Muscle of arm (tissue), 14 donors: ENCODE results near the gene CECR2. TPM values are rescaled to one million over a fixed set of nuclear protein-coding genes. Genes with fewer than 3 reads are reported as not detected.

Source experiments
- DNase-seq: peaks from one replicate; pipeline ENCODE4 v3.0.0-alpha.2; 2013
- long read RNA-seq, 11 donors: transcript quantifications; one replicate each; lab custom pipeline, GENCODE V29; 2026
- polyA plus RNA-seq, 12 donors: library from polyadenylated mRNA; unstranded; fragments of 120-200 nt; gene quantifications; one replicate each; pipeline ENCODE4 v1.2.1, GENCODE V29; 2013; ENCODE audit not compliant: insufficient read length in 12 of 12

The CECR2 gene
- polyA plus RNA-seq, result 10 to 100 TPM in 11 of 12 donors, not detected in 1; 11.0 to 27.9 (median 22.8) TPM
- long read RNA-seq, donor 1, result 0 reads
- long read RNA-seq, donor 2, result 0 reads
- long read RNA-seq, donor 3, partial matches to known transcripts, result 9 of 9 reads
- long read RNA-seq, donor 3, other reads (novel, unspliced or antisense), result 0 of 9 reads
- long read RNA-seq, donor 4, result 0 reads
- long read RNA-seq, donor 5, partial matches to known transcripts, result 7 of 7 reads
- long read RNA-seq, donor 5, other reads (novel, unspliced or antisense), result 0 of 7 reads
- long read RNA-seq, donor 6, result 0 reads
- long read RNA-seq, donor 7, partial matches to known transcripts, result 5 of 6 reads
- long read RNA-seq, donor 7, other reads (novel, unspliced or antisense), result 0 of 6 reads
- long read RNA-seq, donor 8, result 0 reads
- long read RNA-seq, donor 9, result 0 reads
- long read RNA-seq, donor 10, result 0 reads
- long read RNA-seq, donor 11, result 0 reads

DNA sequence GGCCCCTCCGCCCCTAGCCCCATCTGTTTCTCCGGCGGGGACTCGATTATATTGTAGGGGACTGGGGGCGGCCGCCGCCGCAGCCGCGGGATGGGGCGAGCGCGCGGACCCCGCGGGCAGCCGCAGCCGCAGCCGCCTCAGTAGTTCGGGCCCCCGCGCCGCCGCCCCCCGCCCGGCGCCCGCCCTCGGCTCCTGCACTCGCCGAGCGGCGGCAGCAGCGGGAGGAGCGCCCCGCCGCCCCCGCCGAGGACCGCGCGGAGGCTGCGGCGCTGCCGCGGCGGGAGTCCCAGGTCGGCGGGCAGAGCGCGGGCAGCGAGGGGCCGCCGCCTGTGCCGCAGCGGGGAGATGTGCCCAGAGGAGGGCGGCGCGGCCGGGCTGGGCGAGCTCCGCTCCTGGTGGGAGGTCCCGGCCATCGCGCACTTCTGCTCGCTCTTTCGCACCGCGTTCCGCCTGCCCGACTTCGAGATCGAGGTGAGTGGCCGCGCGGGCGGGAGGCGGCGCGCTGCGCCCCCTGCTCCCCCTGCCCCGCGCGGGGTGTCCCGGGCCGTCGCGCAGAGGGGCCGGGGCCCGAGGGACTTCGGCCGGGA is at the start of gene CECR2:
TSS of gene CECR2 (plus strand) at position 22 of the 587 bp plus-strand sequence. CDS start at position 346, 324 bp downstream.
- peak; percentile 41 for DNase-seq

GRCh38 chr22:17319546-17319945 is 49.7 kb upstream of the CECR2 start:
- DNase-seq, result peak; percentile 6

DNA sequence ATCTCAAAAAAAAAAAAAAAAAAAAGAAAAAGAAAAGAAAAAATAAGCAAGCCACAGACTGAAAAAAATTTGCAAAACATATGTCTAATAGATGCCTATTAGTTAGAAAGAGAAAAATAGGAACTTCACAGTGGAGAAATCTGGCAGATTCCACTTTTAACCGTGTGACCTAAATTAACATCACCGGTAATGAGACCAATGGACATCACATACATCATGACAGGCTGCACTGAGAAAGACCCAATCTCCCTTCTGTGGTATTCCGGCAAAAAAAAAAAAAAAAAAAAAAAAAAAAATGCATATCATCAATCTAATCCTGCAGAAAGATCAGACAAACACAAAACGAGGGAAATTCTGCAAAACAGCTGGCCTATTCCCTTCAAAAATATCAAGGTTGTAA is 46.7 kb upstream of the CECR2 start:
- no peak for DNase-seq

DNA sequence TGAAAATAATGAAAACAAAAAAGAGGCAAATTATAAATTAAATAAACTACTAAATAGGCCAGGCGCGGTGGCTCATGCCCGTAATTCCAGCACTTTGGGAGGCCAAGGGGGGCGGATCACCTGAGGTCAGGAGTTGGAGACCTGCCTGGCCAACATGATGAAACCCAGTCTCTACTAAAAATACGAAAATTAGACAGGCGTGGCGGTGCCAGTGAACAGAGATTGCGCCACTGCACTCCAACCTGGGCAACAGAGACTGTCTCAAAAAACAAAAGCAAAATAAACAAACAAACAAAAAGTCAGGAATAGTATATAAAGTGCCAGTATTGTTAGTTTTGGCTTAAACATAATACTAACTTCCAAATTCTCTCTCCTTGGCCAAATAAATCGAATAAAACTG is 37.6 kb upstream of the CECR2 start:
- DNase-seq, result no peak

GRCh38 chr22:17332109-17332800 is 37.0 kb upstream of the CECR2 start:
- DNase-seq, result no peak

DNA sequence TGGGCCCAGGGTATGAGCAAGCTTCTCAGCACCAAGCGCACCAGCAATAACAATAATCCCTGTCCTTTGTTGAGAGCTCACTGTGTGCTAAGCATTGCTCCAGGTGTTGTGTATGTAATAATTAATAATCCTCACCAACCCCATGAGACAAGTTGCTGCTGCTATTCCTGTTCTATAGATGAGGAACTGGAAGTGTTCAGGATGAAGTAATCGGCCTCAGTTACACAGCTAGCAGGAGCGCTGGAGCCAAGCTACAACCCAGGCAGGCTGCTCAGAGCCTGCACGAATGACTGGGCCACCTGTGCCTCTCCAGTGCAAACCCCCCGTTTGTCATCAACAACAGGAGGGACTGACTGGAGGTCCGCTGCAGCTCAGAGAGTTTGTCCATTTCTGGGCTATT is 35.2 kb upstream of the CECR2 start:
- DNase-seq, result no peak

GRCh38 chr22:17334983-17335382 is 34.3 kb upstream of the CECR2 start:
- DNase-seq, result no peak

GRCh38 chr22:17336061-17336460 is 33.2 kb upstream of the CECR2 start:
- DNase-seq, result no peak

DNA sequence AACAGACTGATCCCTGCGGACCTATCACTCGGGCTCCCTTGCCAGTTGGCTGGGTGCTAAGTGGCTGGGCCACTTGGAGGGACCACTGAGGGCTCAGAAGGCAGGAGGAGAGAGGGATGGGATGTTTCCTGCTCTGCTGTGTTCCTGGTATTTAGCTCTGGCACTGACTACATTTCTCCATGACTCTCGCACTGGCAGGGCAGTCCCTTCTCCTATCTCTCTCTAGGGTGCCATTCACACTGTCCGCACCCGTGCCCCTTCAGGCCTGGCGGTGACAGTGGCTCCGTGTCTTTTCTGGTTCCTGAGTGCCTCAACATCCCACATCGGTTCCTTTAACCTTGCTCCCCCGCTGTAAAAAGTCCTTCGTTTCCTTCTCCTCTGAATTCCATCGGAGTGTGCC is 31.6 kb upstream of the CECR2 start:
- no peak for DNase-seq

DNA sequence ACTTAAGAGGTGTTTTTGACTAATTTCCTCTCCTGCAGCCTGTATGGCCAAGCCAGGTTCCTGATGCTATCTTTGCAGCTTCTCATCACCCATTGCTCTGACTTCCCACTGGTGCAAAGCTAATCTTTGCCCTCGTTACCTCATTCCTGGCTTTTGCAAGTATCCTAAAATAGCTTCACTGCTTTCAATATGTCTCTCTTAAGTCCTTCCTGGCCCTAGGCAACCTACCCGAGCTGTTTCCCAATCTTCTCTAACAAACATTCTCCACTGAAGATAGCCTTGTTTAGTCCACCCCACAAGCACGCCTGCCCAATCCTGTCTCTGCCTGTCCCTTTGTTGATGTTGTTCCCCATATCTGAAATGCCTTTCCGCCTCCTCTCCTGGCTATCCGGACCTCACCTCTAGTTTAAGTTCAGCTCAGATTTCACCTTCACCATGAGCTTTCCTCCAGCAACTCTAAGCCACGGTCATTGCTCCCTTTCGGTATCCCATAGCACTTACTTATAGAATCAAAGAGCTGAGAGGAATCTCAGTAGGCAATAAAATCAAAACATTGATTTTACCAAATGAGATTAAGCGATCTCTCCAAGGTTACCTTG is 30.1 kb upstream of the CECR2 start:
- no peak for DNase-seq

DNA sequence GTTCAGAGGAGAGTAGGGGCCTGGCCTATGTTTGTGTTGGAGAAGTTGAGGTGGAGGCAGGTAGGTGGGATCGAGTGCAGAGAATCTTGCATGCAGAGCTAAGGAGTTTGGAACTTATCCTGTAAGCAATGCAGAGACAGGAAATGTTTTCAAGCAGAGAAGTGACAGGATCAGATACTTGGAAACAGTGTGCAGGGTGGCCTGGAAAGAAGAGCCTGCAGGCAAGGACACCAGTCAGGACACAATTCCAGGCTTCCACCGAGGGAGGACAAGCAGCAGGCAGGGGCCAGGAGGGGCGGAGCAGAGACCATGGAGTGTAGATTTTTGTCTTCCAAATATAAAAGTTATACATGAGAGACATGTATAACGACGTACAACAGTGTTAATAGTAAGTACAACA is 26.9 kb upstream of the CECR2 start:
- no peak for DNase-seq

DNA sequence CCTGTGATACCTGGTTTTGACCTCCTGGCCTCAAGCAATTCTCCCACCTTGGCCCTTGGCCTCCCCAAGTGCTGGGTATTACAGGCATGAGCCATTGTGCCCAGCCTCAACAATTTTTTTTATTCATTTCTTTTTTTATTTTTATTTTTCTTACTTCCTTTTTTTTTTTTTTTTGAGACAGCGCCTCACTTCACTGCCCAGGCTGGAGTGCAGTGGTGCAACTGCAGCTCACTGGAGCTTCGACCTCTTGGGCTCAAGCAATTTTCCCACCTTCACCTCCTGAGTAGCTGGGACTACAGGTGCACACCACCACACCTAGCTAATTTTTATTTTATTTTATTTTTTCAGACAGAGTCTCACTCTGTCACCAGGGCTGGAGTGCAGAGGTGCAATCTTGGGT is 25.5 kb upstream of the CECR2 start:
- no peak for DNase-seq

- DNase-seq, result no peak
Measured at GRCh38 chr22:17346578-17346977, 22.7 kb upstream of the CECR2 start.

DNA sequence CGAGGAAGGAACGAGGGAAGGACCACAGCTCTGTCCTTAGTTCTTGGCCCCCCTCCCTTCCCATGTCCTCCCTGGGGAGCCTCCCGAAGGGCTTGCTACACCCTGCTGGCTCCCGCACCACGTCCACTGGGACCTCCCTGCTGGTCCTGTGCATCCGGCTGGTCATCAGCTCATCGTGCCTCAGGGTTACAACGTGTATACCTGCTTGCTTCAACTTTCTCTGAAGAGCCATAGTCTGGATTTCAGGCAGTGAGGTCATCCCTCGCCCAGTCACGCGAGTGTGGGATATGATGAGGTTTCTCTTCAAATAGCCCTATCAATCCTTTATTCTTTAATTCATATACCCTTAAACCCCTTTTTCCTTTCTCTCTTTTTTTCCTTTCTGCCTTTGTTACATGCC is 21.5 kb upstream of the CECR2 start:
- DNase-seq, result no peak

GRCh38 chr22:17348464-17349103 is 20.7 kb upstream of the CECR2 start:
- no peak for DNase-seq

DNA sequence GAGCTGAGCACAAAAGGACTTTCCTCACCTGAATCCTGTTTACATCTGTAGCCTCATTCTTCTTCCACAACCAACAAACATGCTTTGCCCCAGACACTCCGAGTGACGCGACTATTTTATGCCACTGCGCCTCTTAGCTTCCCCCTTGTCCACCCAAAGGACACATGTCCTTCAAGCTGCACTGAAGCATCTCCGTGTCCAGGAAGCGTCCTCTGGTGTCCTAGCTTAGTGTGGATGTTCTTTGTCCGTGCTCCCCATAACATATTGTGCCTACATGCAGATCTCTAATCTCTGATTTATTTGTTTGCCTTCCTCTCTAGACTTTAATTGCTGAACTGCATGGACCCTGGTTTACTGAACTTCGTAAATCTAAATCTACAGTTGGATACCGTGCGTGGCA is 20.1 kb upstream of the CECR2 start:
- no peak for DNase-seq

DNA sequence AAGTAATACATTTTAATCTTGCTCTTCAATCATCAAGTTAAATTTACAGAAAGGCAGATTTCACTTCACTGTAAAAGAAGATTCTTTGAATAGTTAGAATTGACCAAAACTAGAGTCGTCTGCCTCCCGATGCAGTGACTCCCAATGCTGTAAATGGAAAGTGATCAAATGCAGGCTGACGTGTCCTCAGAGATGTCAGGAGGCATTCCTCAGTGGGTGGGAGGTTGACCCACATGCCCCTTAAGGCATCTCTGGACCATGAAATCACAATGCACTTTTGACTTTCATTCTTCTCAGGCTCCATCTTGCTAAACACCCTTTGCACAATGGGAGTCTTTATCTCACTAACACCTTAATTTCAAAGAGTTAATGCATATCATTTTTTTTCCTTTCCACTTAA is 19.0 kb upstream of the CECR2 start:
- DNase-seq, result no peak

DNA sequence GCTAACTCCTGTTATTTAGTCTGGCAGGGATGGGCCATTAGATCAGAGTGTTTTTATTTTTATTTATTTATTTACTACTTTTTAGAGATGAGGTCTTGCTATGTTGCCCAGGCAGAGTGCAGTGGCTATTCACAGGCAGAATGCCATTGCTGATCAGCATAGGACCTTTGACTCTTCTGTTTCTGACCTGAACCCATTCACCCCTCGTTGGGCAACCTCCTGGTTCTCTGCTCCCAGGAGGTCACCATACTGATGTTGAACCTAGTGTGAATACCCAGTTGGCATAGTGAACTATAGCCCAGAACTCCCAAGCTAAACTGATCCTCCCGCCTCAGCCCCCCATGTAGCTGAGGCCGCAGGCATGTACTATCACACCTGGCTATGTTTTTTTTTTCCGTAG is 16.5 kb upstream of the CECR2 start:
- no peak for DNase-seq

DNA sequence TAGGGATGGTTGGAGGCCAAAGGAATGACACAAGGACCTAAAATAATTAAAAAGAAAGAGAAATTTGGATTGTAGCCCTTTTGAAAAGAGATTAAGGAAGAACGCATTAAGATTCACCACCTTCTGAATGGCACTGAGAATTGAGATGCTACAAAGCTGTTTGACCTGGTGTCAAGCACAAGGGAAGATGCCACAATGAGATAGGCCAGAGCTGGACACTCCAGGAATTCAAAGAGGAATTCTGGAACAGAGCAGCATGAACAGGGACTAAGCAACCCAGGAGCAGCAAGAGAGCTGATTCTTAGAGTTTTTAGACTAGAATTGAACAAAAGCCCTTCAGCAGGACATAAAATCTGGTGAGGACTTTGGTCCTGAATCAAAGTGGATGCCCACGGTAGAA is 11.6 kb upstream of the CECR2 start:
- no peak for DNase-seq

GRCh38 chr22:17358415-17358814 is 10.8 kb upstream of the CECR2 start:
- DNase-seq, result no peak

- DNase-seq, result no peak
Measured at GRCh38 chr22:17359501-17359900, 9.8 kb upstream of the CECR2 start.

DNA sequence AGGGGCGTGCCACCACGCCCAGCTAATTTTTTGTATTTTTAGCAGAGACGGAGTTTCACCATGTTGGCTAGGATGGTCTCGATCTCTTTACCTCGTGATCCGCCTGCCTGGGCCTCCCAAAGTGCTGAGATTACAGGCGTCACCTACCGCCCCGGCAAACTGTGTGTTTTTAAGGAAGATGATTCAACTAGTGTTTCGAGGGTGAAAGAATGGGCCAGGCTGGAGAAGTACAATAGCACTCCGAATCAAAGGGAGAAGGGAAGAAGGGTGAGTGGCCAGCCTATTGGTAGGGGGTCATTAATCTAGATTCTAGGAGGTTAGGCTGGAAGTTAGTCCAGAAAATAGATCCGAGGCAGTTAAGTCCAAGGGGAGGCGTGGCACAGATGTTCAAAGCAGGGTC is 2.9 kb upstream of the CECR2 start:
- no peak for DNase-seq
